Immature natural killer cell (primary cell): ENCODE results near the gene MVK. TPM values are rescaled to one million over a fixed set of nuclear protein-coding genes. Genes with fewer than 3 reads are reported as not detected.

Experiments
- DNase-seq, 3 donors: peaks; one replicate each; pipeline ENCODE4 v3.0.0; 2022; ENCODE audit warnings: mixed read lengths in 1 of 3
- H3K27ac Mint-ChIP-seq, 6 donors: one replicate each; pipeline ENCODE4 v1.8.0; 2020; ENCODE audit warnings: mixed read lengths in 6 of 6, mild to moderate bottlenecking in 5 of 6, inconsistent platforms in 4 of 6, moderate library complexity in 3 of 6
- H3K27me3 Mint-ChIP-seq, 3 donors: one replicate each; pipeline ENCODE4 v1.8.0; 2020 to 2021; ENCODE audit warnings: low read depth in 3 of 3, mild to moderate bottlenecking in 3 of 3, mixed read lengths in 3 of 3, moderate library complexity in 3 of 3, inconsistent platforms in 1 of 3
- H3K36me3 Mint-ChIP-seq, 3 donors: one replicate each; pipeline ENCODE4 v1.8.0; 2020; ENCODE audit warnings: mixed read lengths in 3 of 3, inconsistent platforms in 2 of 3, mild to moderate bottlenecking in 2 of 3
- H3K4me1 Mint-ChIP-seq, 2 donors: one replicate each; pipeline ENCODE4 v1.8.0; 2020; ENCODE audit warnings: inconsistent platforms in 2 of 2, mild to moderate bottlenecking in 2 of 2, mixed read lengths in 2 of 2, moderate library complexity in 1 of 2
- H3K4me3 Mint-ChIP-seq, 5 donors: one replicate each; pipeline ENCODE4 v1.8.0; 2020; ENCODE audit warnings: mild to moderate bottlenecking in 5 of 5, mixed read lengths in 5 of 5, inconsistent platforms in 3 of 5, moderate library complexity in 3 of 5
- H3K9me3 Mint-ChIP-seq, 6 donors: one replicate each; pipeline ENCODE4 v1.8.0; 2020; ENCODE audit warnings: mild to moderate bottlenecking in 6 of 6, mixed read lengths in 6 of 6, inconsistent platforms in 4 of 6, moderate library complexity in 3 of 6
- polyA plus RNA-seq, 3 donors: library from polyadenylated mRNA; unstranded; fragments of 300-500 nt; fragmentation: Illumina TruSeq; gene quantifications; one replicate each; pipeline ENCODE4 v1.2.3, GENCODE V29; 2021

The MVK gene
- polyA plus RNA-seq, 3 donors from 2014 or later = 3.4 to 4.9 (median 4.2) TPM

GRCh38 chr12:109552971-109553370 is 20.6 kb upstream of the MVK start:
- no peak overlapping the region for H3K4me3 Mint-ChIP-seq
- peaks cover 1 to 2% (median 1%) of the 10 kb centered on the region in 3 donors for H3K27me3 Mint-ChIP-seq
- H3K9me3 Mint-ChIP-seq = no peaks in the 10 kb centered on the region
- H3K36me3 Mint-ChIP-seq = peaks cover 0 to 4% (median 3%) of the 10 kb centered on the region in 3 donors
- peaks cover 20 to 23% of the 10 kb centered on the region in 2 donors for H3K4me1 Mint-ChIP-seq
- H3K27ac Mint-ChIP-seq = peak overlapping the region in 2 of 6 donors; percentile 4 to 45
- no peak for DNase-seq

- H3K27me3 Mint-ChIP-seq = peaks cover 1 to 2% (median 1%) of the 10 kb centered on the region in 3 donors
- no peak overlapping the region for H3K4me3 Mint-ChIP-seq
- peaks cover 0 to 4% (median 3%) of the 10 kb centered on the region in 3 donors for H3K36me3 Mint-ChIP-seq
- H3K9me3 Mint-ChIP-seq = no peaks in the 10 kb centered on the region
- H3K4me1 Mint-ChIP-seq = peaks cover 15 to 18% of the 10 kb centered on the region in 2 donors
- DNase-seq = no peak
- H3K27ac Mint-ChIP-seq = peak overlapping the region in 4 of 6 donors; percentile 3 to 45 (median 24)
Observed at GRCh38 chr12:109553483-109553882, 20.1 kb upstream of the MVK start.

- no peak for DNase-seq
- peaks cover 0 to 6% (median 4%) of the 10 kb centered on the region in 3 donors for H3K36me3 Mint-ChIP-seq
- H3K27me3 Mint-ChIP-seq = peaks cover 1 to 2% (median 1%) of the 10 kb centered on the region in 3 donors
- H3K4me1 Mint-ChIP-seq = peaks cover 10 to 13% of the 10 kb centered on the region in 2 donors
- no peaks in the 10 kb centered on the region for H3K9me3 Mint-ChIP-seq
- H3K4me3 Mint-ChIP-seq = no peak overlapping the region
- H3K27ac Mint-ChIP-seq = peak overlapping the region in 1 of 6 donors; percentile 29
Observed at GRCh38 chr12:109553906-109554500, 19.6 kb upstream of the MVK start.

- Mint-ChIP-seq H3K27me3 (peaks cover 0 to 2% (median 1%) of the 10 kb centered on the region in 3 donors), H3K4me3 (no peak overlapping the region), H3K36me3 (peaks cover 0 to 6% (median 4%) of the 10 kb centered on the region in 3 donors), H3K27ac (no peak overlapping the region), H3K4me1 (peaks cover 2 to 6% of the 10 kb centered on the region in 2 donors), H3K9me3 (no peaks in the 10 kb centered on the region)
- no peak for DNase-seq
Observed at GRCh38 chr12:109554761-109555160, 18.8 kb upstream of the MVK start.

- H3K36me3 Mint-ChIP-seq = peaks cover 4 to 6% (median 6%) of the 10 kb centered on the region in 3 donors
- H3K27ac Mint-ChIP-seq = peak overlapping the region in 1 of 6 donors; percentile 45
- H3K9me3 Mint-ChIP-seq = no peaks in the 10 kb centered on the region
- H3K27me3 Mint-ChIP-seq = peaks cover 0 to 2% (median 1%) of the 10 kb centered on the region in 3 donors
- no peak for DNase-seq
- H3K4me1 Mint-ChIP-seq = peaks cover 2 to 6% of the 10 kb centered on the region in 2 donors
- H3K4me3 Mint-ChIP-seq = no peak overlapping the region
Observed at GRCh38 chr12:109555431-109556315, 17.9 kb upstream of the MVK start.

GRCh38 chr12:109557200-109557599 is 16.4 kb upstream of the MVK start:
- DNase-seq = no peak
- Mint-ChIP-seq H3K9me3 (no peaks in the 10 kb centered on the region), H3K27ac (no peak overlapping the region), H3K36me3 (peaks cover 5 to 12% (median 12%) of the 10 kb centered on the region in 3 donors), H3K4me3 (no peak overlapping the region), H3K27me3 (peaks cover 0 to 3% (median 0%) of the 10 kb centered on the region in 3 donors), H3K4me1 (peaks cover 2 to 6% of the 10 kb centered on the region in 2 donors)

- Mint-ChIP-seq H3K4me1 (peaks cover 0 to 6% of the 10 kb centered on the region in 2 donors), H3K9me3 (no peaks in the 10 kb centered on the region), H3K27ac (no peak overlapping the region), H3K4me3 (no peak overlapping the region), H3K36me3 (peaks cover 8 to 17% (median 16%) of the 10 kb centered on the region in 3 donors), H3K27me3 (peaks cover 0 to 1% (median 0%) of the 10 kb centered on the region in 3 donors)
- DNase-seq = no peak
Observed at GRCh38 chr12:109557805-109558204, 15.8 kb upstream of the MVK start.

GRCh38 chr12:109558374-109559199 is 15.0 kb upstream of the MVK start:
- H3K4me1 Mint-ChIP-seq = peaks cover 0 to 6% of the 10 kb centered on the region in 2 donors
- H3K27ac Mint-ChIP-seq = peak overlapping the region in 1 of 6 donors; percentile 29
- H3K27me3 Mint-ChIP-seq = peaks cover 0 to 1% (median 0%) of the 10 kb centered on the region in 3 donors
- DNase-seq = no peak
- no peaks in the 10 kb centered on the region for H3K9me3 Mint-ChIP-seq
- H3K36me3 Mint-ChIP-seq = peaks cover 8 to 17% (median 16%) of the 10 kb centered on the region in 3 donors
- H3K4me3 Mint-ChIP-seq = no peak overlapping the region

- Mint-ChIP-seq H3K27me3 (peaks cover 0 to 1% (median 0%) of the 10 kb centered on the region in 3 donors), H3K4me3 (no peak overlapping the region), H3K27ac (no peak overlapping the region), H3K36me3 (peaks cover 8 to 17% (median 16%) of the 10 kb centered on the region in 3 donors), H3K4me1 (peaks cover 0 to 6% of the 10 kb centered on the region in 2 donors), H3K9me3 (no peaks in the 10 kb centered on the region)
- DNase-seq = no peak
Observed at GRCh38 chr12:109559200-109559505, 14.4 kb upstream of the MVK start.

GRCh38 chr12:109559601-109560000 is 14.0 kb upstream of the MVK start:
- H3K27me3 Mint-ChIP-seq = peaks cover 0 to 1% (median 0%) of the 10 kb centered on the region in 3 donors
- H3K4me1 Mint-ChIP-seq = peaks cover 0 to 6% of the 10 kb centered on the region in 2 donors
- H3K27ac Mint-ChIP-seq = no peak overlapping the region
- DNase-seq = no peak
- H3K4me3 Mint-ChIP-seq = no peak overlapping the region
- H3K9me3 Mint-ChIP-seq = no peaks in the 10 kb centered on the region
- peaks cover 8 to 17% (median 16%) of the 10 kb centered on the region in 3 donors for H3K36me3 Mint-ChIP-seq

GRCh38 chr12:109560867-109561710 is 12.5 kb upstream of the MVK start:
- Mint-ChIP-seq H3K4me1 (peaks cover 0 to 6% of the 10 kb centered on the region in 2 donors), H3K36me3 (peaks cover 8 to 20% (median 16%) of the 10 kb centered on the region in 3 donors), H3K4me3 (no peak overlapping the region), H3K27me3 (peaks cover 0 to 1% (median 0%) of the 10 kb centered on the region in 3 donors), H3K27ac (no peak overlapping the region), H3K9me3 (no peaks in the 10 kb centered on the region)
- no peak for DNase-seq

GRCh38 chr12:109561711-109562030 is 11.9 kb upstream of the MVK start:
- no peak for DNase-seq
- Mint-ChIP-seq H3K27ac (no peak overlapping the region), H3K36me3 (peaks cover 5 to 20% (median 16%) of the 10 kb centered on the region in 3 donors), H3K4me3 (no peak overlapping the region), H3K27me3 (peaks cover 0 to 1% (median 0%) of the 10 kb centered on the region in 3 donors), H3K4me1 (peaks cover 0 to 6% of the 10 kb centered on the region in 2 donors), H3K9me3 (no peaks in the 10 kb centered on the region)

- Mint-ChIP-seq H3K36me3 (peaks cover 4 to 25% (median 16%) of the 10 kb centered on the region in 3 donors), H3K4me3 (no peak overlapping the region), H3K27ac (no peak overlapping the region), H3K9me3 (no peaks in the 10 kb centered on the region), H3K4me1 (peaks cover 0 to 6% of the 10 kb centered on the region in 2 donors), H3K27me3 (peaks cover 0 to 1% (median 0%) of the 10 kb centered on the region in 3 donors)
- no peak for DNase-seq
Observed at GRCh38 chr12:109562871-109563270, 10.7 kb upstream of the MVK start.
